Fibroblast of pulmonary artery (primary cell): ENCODE results near the gene KCNQ1.

Source experiments
- DNase-seq: peaks from one replicate; pipeline ENCODE4 v3.0.0-alpha.2; 2010; ENCODE audit warnings: low read depth
- H3K4me3 ChIP-seq: replicated peaks from 2 replicates; pipeline ENCODE4 v1.5.1; 2011; ENCODE audit warnings: low read depth, mild to moderate bottlenecking, control low read depth, low read length, moderate library complexity
- CTCF ChIP-seq: IDR thresholded peaks from 2 replicates; pipeline ENCODE4 v1.5.1; 2011; ENCODE audit warnings: mild to moderate bottlenecking, control low read depth, low read length, inconsistent platforms; ENCODE audit errors: missing control alignments

The KCNQ1 gene

GRCh38 chr11:2801711-2802388, 357.0 kb downstream of the KCNQ1 start:
- no peak for DNase-seq
- H3K4me3 ChIP-seq: no peak overlapping the region
- no peak for TF ChIP-seq CTCF

DNA sequence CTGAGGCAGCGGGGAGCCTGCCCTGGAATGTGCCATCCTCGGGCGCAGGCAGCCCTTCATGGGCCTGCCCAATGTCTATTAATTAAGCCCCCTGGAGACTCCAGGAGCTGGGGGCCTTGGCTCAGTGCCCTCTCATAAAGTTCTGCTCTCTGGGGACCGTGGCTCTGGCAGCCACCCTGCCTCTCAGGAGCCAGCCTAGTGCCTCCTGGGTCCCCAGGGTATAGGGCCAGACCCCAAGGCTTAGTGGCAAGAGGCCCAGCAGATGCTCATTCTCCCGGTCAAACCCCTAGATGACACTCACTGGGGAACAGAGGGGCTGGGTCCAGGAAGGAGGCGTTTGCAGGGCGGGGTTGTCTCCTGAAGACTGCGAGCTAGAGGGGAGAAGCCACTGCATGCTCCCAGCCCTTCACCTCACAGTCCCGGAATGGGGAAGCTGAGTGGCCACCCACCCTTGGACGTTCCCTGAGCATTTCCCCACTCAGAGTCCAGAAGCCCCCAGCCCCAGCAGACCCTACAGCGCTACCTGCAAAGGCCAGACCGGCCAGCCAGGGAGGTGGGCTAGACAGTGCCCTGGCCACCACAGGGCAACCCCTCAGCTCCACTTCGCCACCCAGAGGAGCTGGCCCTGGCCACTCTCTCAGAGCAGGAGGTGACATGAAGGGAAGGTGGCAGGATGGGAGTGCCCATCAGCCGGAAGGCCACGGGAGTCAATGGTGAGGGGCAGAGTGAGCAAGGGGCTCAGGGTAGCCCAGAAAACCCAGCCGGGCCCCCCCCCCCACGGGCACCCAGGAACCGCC, 357.8 kb downstream of the KCNQ1 start:
- TF ChIP-seq CTCF: no peak
- no peak overlapping the region for H3K4me3 ChIP-seq
- no peak for DNase-seq

GRCh38 chr11:2803186-2804091, 358.6 kb downstream of the KCNQ1 start:
- no peak for DNase-seq
- TF ChIP-seq CTCF: no peak
- no peak overlapping the region for H3K4me3 ChIP-seq

GRCh38 chr11:2804189-2804588, 359.4 kb downstream of the KCNQ1 start:
- H3K4me3 ChIP-seq: no peak overlapping the region
- no peak for DNase-seq
- no peak for TF ChIP-seq CTCF

- no peak for DNase-seq
- no peak for TF ChIP-seq CTCF
- H3K4me3 ChIP-seq: no peak overlapping the region
Observed at GRCh38 chr11:2804701-2805387, 360.0 kb downstream of the KCNQ1 start.

- DNase-seq: no peak
- TF ChIP-seq CTCF: no peak
- no peak overlapping the region for H3K4me3 ChIP-seq
Observed at GRCh38 chr11:2805388-2806056, 360.7 kb downstream of the KCNQ1 start.
